Posterior cingulate gyrus (tissue), 11 donors: ENCODE measurements around the gene MYO1D.

Experiments
- DNase-seq, 10 donors: peaks; one replicate each; pipeline versions ENCODE4 v3.0.0 to v3.0.0-alpha.2; 2020 to 2021; ENCODE audit warnings: mixed read lengths in 3 of 10
- intact Hi-C: fragments of 100-400 bp; cut with DNase I; formaldehyde crosslinking; loops from one replicate; pipeline ENCODE4 v1.15.1; 2023

The MYO1D gene

GRCh38 chr17:32794533-32795246 is 82.2 kb downstream of the MYO1D start:
- intact Hi-C loops, result loop anchor here (5.0 kb wide), 1 partner anchor 68 kb away; no protein-coding TSS in a partner anchor
- DNase-seq, result no peak

- intact Hi-C loops, result loop anchor here (5.0 kb wide), 1 partner anchor 68 kb away; no protein-coding TSS in a partner anchor
- no peak for DNase-seq
These were observed 83.1 kb downstream of the MYO1D start for GRCh38 chr17:32793841-32794240.

DNA sequence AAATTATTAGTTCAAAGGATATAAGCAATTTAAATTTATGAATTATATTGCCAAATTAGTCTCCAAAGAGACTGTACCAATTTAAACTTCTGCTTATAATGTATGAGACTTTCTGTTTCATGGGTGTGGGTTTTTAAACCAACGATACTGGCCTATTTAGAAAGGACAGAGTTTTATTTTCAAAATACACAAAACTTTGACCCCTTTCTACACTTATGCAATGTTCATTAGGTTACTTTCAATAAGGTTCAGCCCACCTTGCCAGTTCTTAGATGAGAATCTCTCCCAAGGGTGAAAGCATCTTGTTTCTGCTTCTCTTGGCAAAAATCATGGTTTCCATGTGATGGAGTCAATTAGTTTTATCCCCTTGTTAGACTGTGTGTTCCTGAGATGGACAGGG is 84.7 kb downstream of the MYO1D start:
- intact Hi-C loops, result loop anchor here (5.0 kb wide), 1 partner anchor 70 kb away; no protein-coding TSS in a partner anchor
- DNase-seq, result no peak

- no peak for DNase-seq
- intact Hi-C loops, result no loop called here
These were observed 90.8 kb downstream of the MYO1D start for GRCh38 chr17:32786169-32786568.

- DNase-seq, result no peak
- intact Hi-C loops, result loop anchor here (5.0 kb wide), 2 partner anchors 153 to 213 kb away; no protein-coding TSS in a partner anchor
These were observed 92.8 kb downstream of the MYO1D start for GRCh38 chr17:32784113-32784512.

GRCh38 chr17:32783602-32784001 is 93.3 kb downstream of the MYO1D start:
- no peak for DNase-seq
- intact Hi-C loops, result loop anchor here (1.0 to 5.0 kb wide), 4 partner anchors 94 to 214 kb away; partner anchors contain the start of gene MYO1D

DNA sequence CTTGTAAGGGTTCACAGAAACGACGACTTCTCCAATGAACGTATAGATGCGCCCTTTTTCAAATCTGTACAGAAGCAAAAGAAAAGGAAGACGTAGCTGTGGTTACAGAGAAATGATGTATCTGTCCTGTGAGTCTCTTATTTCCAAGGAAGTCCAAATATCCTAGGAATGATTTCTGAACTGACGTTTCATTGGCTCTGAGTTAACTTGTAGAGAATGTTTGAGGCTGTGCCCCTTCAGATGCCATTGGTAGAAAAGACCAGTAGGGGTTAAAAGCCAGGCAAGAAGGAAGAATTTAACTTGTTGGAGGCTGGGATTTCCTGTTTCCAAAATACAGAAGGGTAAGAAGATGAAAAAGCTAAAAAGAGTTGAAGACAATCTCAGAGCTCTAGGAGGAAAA is 96.2 kb downstream of the MYO1D start:
- DNase-seq, result no peak
- intact Hi-C loops, result loop anchor here (5.0 kb wide), 2 partner anchors 157 to 217 kb away; no protein-coding TSS in a partner anchor

- DNase-seq, result no peak
- intact Hi-C loops, result no loop called here
These were observed 99.0 kb downstream of the MYO1D start for GRCh38 chr17:32777922-32778321.

GRCh38 chr17:32777436-32777835 is 99.5 kb downstream of the MYO1D start:
- intact Hi-C loops, result no loop called here
- DNase-seq, result no peak

GRCh38 chr17:32774695-32775084 is 102.2 kb downstream of the MYO1D start:
- DNase-seq, result no peak
- intact Hi-C loops, result no loop called here

- no peak for DNase-seq
- intact Hi-C loops, result no loop called here
These were observed 102.8 kb downstream of the MYO1D start for GRCh38 chr17:32773856-32774694.

GRCh38 chr17:32772453-32773025 is 104.4 kb downstream of the MYO1D start:
- no peak for DNase-seq
- intact Hi-C loops, result no loop called here

DNA sequence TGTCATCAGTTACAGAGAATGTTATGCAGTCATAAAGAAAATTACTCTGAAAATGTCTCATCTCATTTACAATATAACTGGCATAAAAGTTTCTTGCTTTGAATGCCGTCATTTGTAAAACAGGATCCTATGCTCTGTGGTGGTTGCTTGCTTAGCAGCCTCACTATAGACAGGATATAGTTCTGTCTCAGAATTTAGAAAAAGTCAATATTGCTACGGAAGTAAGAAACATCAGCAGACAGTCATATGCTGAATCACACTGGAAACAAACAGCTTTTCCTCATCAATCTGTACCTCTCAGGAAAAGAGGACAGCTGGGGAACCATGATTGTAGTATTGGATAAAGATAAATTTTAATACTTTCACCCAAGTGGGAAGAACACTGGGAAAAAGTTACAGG is 105.5 kb downstream of the MYO1D start:
- intact Hi-C loops, result no loop called here
- DNase-seq, result no peak

DNA sequence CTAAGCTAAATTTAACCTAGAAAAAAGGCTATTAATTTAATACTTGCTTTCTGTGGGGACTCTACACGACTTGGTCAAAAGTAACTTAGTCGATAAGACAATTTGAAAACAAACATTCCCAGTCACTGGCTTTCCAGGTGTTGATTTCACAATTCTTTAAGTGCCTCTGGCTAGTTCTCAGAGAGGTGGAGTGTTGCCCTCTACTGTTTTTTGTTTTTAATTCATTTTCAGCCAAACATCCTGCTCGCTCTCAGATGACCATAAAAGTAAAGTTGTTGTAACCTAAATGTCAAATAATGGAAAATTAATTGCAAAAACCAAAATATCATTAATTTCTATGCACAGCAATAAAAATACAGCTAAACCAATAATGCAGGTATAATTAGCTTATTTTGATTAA is 107.1 kb downstream of the MYO1D start:
- intact Hi-C loops, result no loop called here
- no peak for DNase-seq

GRCh38 chr17:32763855-32764439 is 113.0 kb downstream of the MYO1D start:
- intact Hi-C loops, result no loop called here
- DNase-seq, result no peak

GRCh38 chr17:32759476-32759875 is 117.4 kb downstream of the MYO1D start:
- intact Hi-C loops, result no loop called here
- no peak for DNase-seq

- intact Hi-C loops, result no loop called here
- no peak for DNase-seq
These were observed 119.0 kb downstream of the MYO1D start for GRCh38 chr17:32757963-32758362.

GRCh38 chr17:32756696-32757095 is 120.2 kb downstream of the MYO1D start:
- intact Hi-C loops, result no loop called here

GRCh38 chr17:32755045-32755805 is 121.7 kb downstream of the MYO1D start:
- DNase-seq, result no peak
- intact Hi-C loops, result loop anchor here (1.0 kb wide), 2 partner anchors 96 to 272 kb away; no protein-coding TSS in a partner anchor

More at GRCh38 chr17:32756696-32757095, 120.2 kb downstream of the MYO1D start:
- no peak for DNase-seq

- intact Hi-C loops, result no loop called here
- no peak for DNase-seq
These were observed 124.0 kb downstream of the MYO1D start for GRCh38 chr17:32752934-32753333.
